NCI-H1436 (cell line): ENCODE measurements around the gene WDR6.
A peak's percentile ranks its signal among the peaks of the same experiment; 100 is the strongest.

Experiments
- DNase-seq: peaks from one replicate; lab custom pipeline; 2025; lab: John Stamatoyannopoulos, UW

Gene WDR6

DNA sequence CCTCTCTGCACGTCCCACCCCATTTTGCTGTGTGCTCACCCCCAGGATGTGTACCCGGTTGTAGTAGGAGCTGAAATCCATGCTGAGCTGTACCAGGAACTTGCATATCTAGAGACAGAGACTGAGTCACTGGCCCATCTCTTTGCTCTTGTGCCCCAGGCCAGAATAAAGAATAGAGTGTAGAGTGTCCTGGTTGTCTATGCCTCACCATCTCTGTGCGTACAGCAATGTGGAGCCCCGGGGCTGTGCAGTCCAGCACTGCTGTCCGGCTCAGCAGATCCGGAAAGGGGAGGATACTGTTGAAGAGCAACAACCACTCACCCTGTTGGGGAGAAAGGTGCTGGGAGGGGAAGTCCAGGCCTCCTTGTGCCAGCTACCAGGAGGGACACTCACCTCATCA, 8.6 kb downstream of the WDR6 start:
- DNase-seq = no peak

DNA sequence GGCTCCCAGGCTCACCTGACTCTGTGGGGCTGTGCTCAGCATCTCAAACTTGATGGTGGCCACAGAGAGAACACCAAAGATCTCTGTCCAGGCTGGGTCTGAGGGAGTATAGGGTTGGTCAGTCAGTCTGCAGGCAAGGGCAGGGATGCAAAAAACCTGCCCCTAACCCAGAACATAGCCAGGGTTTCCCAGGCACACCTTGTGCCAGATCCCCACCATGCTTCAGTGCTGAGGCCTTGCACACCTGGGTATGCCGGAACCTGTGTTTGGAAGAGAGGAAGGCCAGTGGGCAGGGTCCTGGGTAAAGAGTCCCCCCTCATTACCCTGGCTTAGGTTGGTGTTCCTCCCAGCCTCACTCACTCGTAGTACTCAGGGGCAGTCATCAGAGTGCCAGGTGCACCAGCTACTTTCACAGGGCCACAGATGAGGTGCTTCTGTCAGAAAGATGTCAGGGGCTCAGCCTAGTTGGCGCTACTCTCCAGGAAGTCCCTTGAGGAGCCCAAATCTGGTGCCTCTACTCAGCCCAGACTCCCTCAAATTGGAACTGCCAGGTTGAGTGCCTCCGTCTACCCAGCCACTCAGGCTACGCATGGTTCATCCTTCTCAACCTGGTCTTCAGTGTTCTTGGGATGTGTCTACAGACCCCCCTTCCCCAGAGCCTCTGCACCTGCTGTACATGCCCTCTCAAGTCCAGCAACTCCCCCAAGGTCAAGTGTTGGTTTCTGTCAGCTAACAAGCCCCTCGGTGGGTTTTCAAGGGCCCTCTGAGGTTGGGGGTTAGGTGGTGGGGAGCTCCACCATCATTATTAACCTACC, 9.4 kb downstream of the WDR6 start:
- DNase-seq = no peak

GRCh38 chr3:49017229-49017970, 10.2 kb downstream of the WDR6 start:
- no peak for DNase-seq

DNA sequence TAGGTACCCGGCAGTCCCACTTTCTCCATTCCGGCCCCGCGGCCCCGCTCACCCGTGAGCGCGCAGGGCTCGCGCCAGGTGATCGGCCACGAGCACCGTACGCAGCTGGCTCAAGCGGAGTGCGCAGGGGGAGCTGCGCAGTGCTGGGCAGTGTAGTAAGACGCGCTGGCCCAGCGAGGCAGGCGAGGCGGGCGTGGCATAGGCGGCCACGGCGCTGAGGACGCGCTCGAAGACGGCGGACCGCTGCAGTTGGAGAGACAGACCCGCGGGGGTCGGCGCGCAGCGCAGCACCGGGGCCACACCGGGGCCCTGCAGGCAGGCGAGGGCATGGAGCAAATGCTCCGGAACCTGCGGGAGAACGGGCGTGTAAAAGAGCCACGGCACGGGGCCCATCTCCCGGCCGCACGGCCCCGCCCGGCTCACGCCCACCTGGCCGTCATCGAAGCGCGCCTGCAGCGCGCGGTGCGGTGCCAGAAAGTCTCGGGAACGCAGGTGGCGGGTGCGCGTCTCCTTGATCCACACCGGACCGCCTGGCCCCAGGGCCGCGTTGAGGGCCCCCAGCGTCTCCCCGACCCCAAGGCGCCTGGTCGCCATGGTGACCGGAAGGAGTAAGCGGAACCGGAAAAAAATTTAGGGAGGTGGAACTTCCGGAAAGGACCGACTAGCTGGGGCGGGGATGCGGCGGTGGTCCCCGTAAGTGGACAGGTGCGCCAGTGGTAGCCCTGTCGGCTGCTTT, 10.9 kb downstream of the WDR6 start, which contains the start of gene DALRD3:
TSS of gene DALRD3 (minus strand) at position 610 of the 736 bp plus-strand sequence. CDS start at position 594, 16 bp downstream.
- DNase-seq = peak; percentile 54

- DNase-seq = no peak
Observed at GRCh38 chr3:49018707-49019006, 11.5 kb downstream of the WDR6 start.

- no peak for DNase-seq
Observed at GRCh38 chr3:49019941-49020329, 12.7 kb downstream of the WDR6 start.

GRCh38 chr3:49020330-49021212, 13.4 kb downstream of the WDR6 start:
- no peak for DNase-seq

DNA sequence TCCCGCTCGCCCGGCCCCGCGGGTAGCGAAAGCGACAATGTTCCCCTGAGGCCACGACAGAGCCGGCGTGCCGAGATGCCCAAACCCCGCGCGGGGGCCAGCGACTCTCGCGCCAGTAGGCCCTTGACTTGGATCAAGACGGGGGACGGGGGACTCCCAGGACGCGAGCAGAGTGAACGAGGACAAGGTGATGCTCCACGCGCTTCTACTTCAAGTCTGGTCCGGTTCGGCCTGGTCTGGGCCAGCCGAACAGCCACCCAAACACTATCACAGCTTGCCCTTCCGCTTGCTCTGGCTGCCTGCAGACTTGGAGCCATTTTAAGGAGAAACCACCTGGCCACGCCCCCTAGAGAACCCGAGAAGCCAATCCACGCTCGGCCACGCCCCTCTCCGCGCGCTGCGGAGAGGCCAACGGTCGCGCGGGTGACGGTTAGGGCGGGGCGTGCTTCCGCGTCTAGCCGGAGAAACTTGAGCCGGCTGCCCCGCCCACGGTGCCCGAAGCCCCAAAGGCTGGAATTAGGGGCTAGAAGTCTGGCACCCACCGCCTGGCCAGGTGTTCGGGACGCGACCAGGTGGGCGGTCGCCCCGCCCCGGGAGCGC, 14.1 kb downstream of the WDR6 start:
- DNase-seq = peak; percentile 94

- peak; percentile 81 for DNase-seq
Observed at GRCh38 chr3:49021813-49022687, 14.9 kb downstream of the WDR6 start, which contains the start of gene NDUFAF3. NDUFAF3 (plus strand) TSS chr3:49022121; CDS start chr3:49022145, 24 bp downstream.

GRCh38 chr3:49022688-49023171, 15.5 kb downstream of the WDR6 start:
- no peak for DNase-seq

DNA sequence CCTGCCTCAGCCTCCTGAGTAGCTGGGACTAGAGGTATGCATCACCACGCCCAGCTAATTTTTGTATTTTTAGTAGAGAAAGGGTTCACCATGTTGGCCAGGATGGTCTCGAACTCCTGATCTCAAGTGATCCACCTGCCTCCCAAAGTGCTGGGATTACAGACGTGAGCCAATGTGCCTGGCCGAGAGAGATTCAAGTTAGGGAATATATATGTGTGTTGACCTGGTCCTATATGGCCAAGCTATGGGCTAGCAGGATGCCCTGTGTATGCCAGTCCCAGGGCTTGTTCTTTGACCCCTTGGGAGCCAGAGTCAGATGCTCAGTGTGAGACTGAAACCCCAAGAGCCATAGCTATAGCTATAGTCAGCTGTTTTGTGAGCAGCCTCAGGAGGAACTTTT, 16.6 kb downstream of the WDR6 start:
- DNase-seq = no peak

DNA sequence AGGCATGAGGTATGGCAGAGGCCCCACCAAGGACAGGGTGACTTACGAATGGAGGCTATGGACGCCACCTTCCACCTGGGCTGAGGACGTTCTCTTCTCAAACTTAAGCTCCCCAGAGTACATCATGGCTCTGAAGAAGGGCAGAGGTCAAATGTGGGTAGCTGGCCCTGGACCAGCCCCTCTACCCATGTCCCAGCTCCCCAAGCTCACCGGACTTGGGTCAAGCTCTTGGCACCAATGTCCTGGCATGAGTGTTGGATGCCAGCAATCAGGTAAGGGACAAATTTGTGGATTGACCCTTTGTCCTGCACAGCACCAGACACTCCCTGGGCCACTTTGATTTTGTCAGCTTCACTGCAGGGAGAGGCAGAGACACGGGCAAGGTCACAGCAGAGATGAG, 17.3 kb downstream of the WDR6 start:
- no peak for DNase-seq

DNA sequence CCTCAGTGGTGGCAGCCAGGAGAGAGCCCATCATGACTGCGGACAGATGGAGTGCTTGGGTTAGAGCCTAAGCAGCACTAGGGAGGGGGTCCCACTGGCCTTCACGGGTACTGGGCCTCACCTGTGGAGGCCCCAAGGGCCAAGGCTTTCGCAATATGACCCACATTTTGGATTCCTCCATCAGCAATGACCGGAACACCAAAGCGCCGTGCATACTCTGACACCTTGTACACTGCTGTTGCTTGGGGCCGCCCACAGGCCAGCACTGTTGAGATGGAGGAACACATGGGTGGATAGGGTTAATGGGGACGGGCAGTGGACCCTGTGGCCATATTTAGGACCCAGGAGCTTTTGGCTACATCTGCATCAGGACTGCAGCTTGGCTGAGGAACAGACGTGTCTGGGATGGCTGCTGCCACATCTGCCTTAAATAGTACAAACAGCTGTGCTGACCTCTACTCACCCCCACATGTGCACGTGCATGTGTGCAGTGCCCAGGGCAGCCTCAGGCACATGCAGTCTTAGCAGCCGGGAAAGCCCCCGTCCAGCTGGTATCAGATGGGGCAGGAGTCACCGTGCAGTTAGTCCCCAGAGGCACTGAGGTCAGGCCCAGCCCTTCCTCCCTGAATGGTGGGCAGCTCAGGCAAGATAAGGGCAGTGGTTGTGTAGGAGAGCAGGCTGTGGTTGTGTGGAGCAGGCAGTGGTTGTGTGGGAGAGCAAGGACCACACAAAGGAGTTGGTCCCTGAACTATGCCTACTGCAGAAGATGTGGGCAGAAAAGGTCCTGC, 18.0 kb downstream of the WDR6 start:
- no peak for DNase-seq

GRCh38 chr3:49025793-49026520, 18.8 kb downstream of the WDR6 start:
- DNase-seq = no peak

GRCh38 chr3:49026536-49026935, 19.3 kb downstream of the WDR6 start:
- no peak for DNase-seq

DNA sequence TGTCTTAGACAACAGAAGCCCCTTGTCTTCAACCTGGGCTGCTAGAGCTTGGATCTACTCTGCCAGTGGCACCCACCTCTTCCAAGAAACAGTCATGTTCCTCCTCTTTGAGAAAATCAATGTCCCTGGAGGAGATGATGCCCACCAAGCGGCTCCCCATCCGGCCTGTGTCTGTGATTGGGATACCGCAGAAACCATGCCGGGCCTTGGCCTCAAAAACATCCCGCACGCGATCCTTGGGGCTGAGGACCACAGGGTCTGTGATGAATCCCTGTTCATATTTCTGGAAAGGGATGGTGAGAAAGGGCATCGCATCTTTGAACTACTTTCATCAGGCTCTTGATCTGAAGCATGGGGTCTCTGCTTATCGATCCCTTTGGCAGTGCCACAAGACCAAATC, 20.4 kb downstream of the WDR6 start:
- no peak for DNase-seq

GRCh38 chr3:49028298-49028672, 21.1 kb downstream of the WDR6 start:
- DNase-seq = no peak

GRCh38 chr3:49028673-49029562, 21.7 kb downstream of the WDR6 start, which contains the start of gene IMPDH2:
IMPDH2 (minus strand) TSS chr3:49029398; CDS start chr3:49029350, 48 bp downstream.
- peak; percentile 82 for DNase-seq
